Liver (tissue), 9 donors: ENCODE data around the gene CRACR2B. TPM values are rescaled to one million over a fixed set of nuclear protein-coding genes. Genes with fewer than 3 reads are reported as not detected.

Source experiments
- DNase-seq: peaks from one replicate; pipeline ENCODE4 v3.0.0-alpha.2; 2017; ENCODE audit warnings: low spot score
- H3K27ac ChIP-seq, 2 donors: one replicate each; pipeline ENCODE4 v1.7.0; 2013; ENCODE audit warnings: inconsistent platforms in 2 of 2, low read length in 2 of 2, control low read depth in 1 of 2, low read depth in 1 of 2, mild to moderate bottlenecking in 1 of 2
- H3K27me3 ChIP-seq, 4 donors: one replicate each; pipeline versions ENCODE4 v1.6.1 to v1.7.0; 2013; ENCODE audit warnings: low read length in 3 of 4, inconsistent platforms in 1 of 4, mild to moderate bottlenecking in 1 of 4, moderate library complexity in 1 of 4; ENCODE audit not compliant: control insufficient read depth in 4 of 4, insufficient read depth in 4 of 4
- H3K36me3 ChIP-seq, 4 donors: one replicate each; pipeline versions ENCODE4 v1.6.1 to v1.7.0; 2013; ENCODE audit warnings: low read length in 3 of 4, mild to moderate bottlenecking in 3 of 4, low read depth in 1 of 4, moderate library complexity in 1 of 4; ENCODE audit not compliant: control insufficient read depth in 4 of 4, insufficient read depth in 3 of 4
- H3K4me1 ChIP-seq, 4 donors: one replicate each; pipeline versions ENCODE4 v1.6.1 to v1.7.0; 2013; ENCODE audit warnings: low read length in 3 of 4, mild to moderate bottlenecking in 3 of 4, moderate library complexity in 1 of 4; ENCODE audit not compliant: control insufficient read depth in 4 of 4, insufficient read depth in 4 of 4
- H3K4me3 ChIP-seq, 3 donors: one replicate each; pipeline versions ENCODE4 v1.6.1 to v1.7.0; 2013; ENCODE audit warnings: low read length in 3 of 3, control low read depth in 1 of 3, low read depth in 1 of 3, mild to moderate bottlenecking in 1 of 3
- H3K9ac ChIP-seq, 2 donors: one replicate each; pipeline ENCODE4 v1.7.0; 2013; ENCODE audit warnings: low read length in 2 of 2, mild to moderate bottlenecking in 2 of 2, moderate library complexity in 2 of 2, control low read depth in 1 of 2, low read depth in 1 of 2
- H3K9me3 ChIP-seq, 4 donors: one replicate each; pipeline versions ENCODE4 v1.6.1 to v1.7.0; 2013; ENCODE audit warnings: low read length in 3 of 4; ENCODE audit not compliant: control insufficient read depth in 4 of 4
- CTCF ChIP-seq: fragments of 150-350 bp; IDR thresholded peaks from 2 replicates; pipeline ENCODE4 v1.5.1; 2017; ENCODE audit warnings: improper control_type of control experiment, low read depth, low read length; ENCODE audit not compliant: missing input control
- EGR1 ChIP-seq, 2 donors: IDR thresholded peaks; 2 replicates each; pipeline ENCODE4 v1.6.1; 2016 to 2018; ENCODE audit warnings: antibody characterized with exemption in 2 of 2, low read depth in 2 of 2
- FOXA1 ChIP-seq: IDR thresholded peaks from 2 replicates; pipeline ENCODE4 v1.6.1; 2016; ENCODE audit warnings: antibody characterized with exemption
- FOXA2 ChIP-seq: IDR thresholded peaks from 2 replicates; pipeline ENCODE4 v1.6.1; 2016; ENCODE audit warnings: antibody characterized with exemption
- GABPA ChIP-seq, 2 donors: IDR thresholded peaks in 1 of 2; conservative IDR thresholded peaks in 1 of 2; 2 replicates each; pipeline ENCODE4 v1.6.1; 2016; ENCODE audit warnings: antibody characterized with exemption in 2 of 2, mild to moderate bottlenecking in 1 of 2, moderate library complexity in 1 of 2
- HNF4A ChIP-seq, 2 donors: conservative IDR thresholded peaks; 2 replicates each; pipeline ENCODE4 v1.6.1; 2016; ENCODE audit warnings: antibody characterized with exemption in 2 of 2, mild to moderate bottlenecking in 2 of 2
- JUND ChIP-seq, 2 donors: IDR thresholded peaks; 2 replicates each; pipeline ENCODE4 v1.6.1; 2016; ENCODE audit warnings: antibody characterized with exemption in 2 of 2
- REST ChIP-seq: IDR thresholded peaks from 2 replicates; pipeline ENCODE4 v1.6.1; 2016; ENCODE audit warnings: antibody characterized with exemption, mild to moderate bottlenecking
- RXRA ChIP-seq, 2 donors: IDR thresholded peaks; 2 replicates each; pipeline ENCODE4 v1.6.1; 2017 to 2018; ENCODE audit warnings: antibody characterized with exemption in 2 of 2, mild to moderate bottlenecking in 1 of 2
- SP1 ChIP-seq: IDR thresholded peaks from 2 replicates; pipeline ENCODE4 v1.6.1; 2018; ENCODE audit warnings: antibody characterized with exemption, mild to moderate bottlenecking
- TAF1 ChIP-seq: conservative IDR thresholded peaks from 2 replicates; pipeline ENCODE4 v1.6.1; 2016; ENCODE audit warnings: antibody characterized with exemption, mild to moderate bottlenecking
- YY1 ChIP-seq: IDR thresholded peaks from 2 replicates; pipeline ENCODE4 v1.6.1; 2016; ENCODE audit warnings: antibody characterized with exemption, mild to moderate bottlenecking
- WGBS: extraction: QIAGEN DNeasy Blood & Tissue Kit; methylation state at CpG from one replicate; pipeline ENCODE4 v1.1.7; 2013; 5-methylcytosine and 5-hydroxymethylcytosine counted together
- polyA plus RNA-seq, 2 donors: library from polyadenylated mRNA; stranded (reverse) in 1 of 2; unstranded in 1 of 2; fragments of 200-250 nt in 1 of 2; fragments of >200 nt in 1 of 2; fragmentation: Nextera tagmentation in 1 of 2; extraction: Ambion mirVana in 1 of 2; gene quantifications; one replicate each; pipeline versions ENCODE4 v1.2.1 to v1.2.3, GENCODE V29; 2013 to 2015
- total RNA-seq, 2 donors: library from RNA; depleted of rRNA; stranded (reverse); fragments of >200 nt; gene quantifications; one replicate each; pipeline ENCODE4 v1.2.3, GENCODE V29; 2014
- TF ChIP-seq, protein P1 (sequence below): IDR thresholded peaks from 2 replicates; pipeline ENCODE4 v1.6.1; 2016; ENCODE audit warnings: antibody characterized with exemption
- TF ChIP-seq, protein P2 (sequence below): IDR thresholded peaks from 2 replicates; pipeline ENCODE4 v1.6.1; 2016; ENCODE audit warnings: antibody characterized with exemption
- donor health status: healthy.
- donor health status: healthy.
- donor health status: healthy.
- donor health status: healthy.
- donor health status: healthy.

The CRACR2B gene
- total and polyA plus RNA-seq, 4 donors = 0.14 to 2.9 (median 2.2) TPM

GRCh38 chr11:819129-819931, 8.4 kb upstream of the CRACR2B start:
- Histone ChIP-seq H3K27me3 (no peaks in the 10 kb centered on the region), H3K4me3 (peak overlapping the region; percentile 52 to 99 (median 98)), H3K9ac (peak overlapping the region in 1 of 2 donors; percentile 60), H3K36me3 (peaks cover 0 to 13% (median 2%) of the 10 kb centered on the region in 4 donors), H3K27ac (peak overlapping the region; percentile 87 to 95), H3K9me3 (no peaks in the 10 kb centered on the region), H3K4me1 (peaks cover 22 to 46% (median 34%) of the 10 kb centered on the region in 4 donors)
- under 1% methylated on average over 96 of the region's 96 CpGs for WGBS
- TF ChIP-seq HNF4A (conservative IDR thresholded peaks at IDR 0.05) (no peak), SP1 (peak; percentile 0), FOXA1 (no peak), REST (no peak), CTCF (peak; percentile 18), JUND (IDR thresholded peaks at IDR 0.05) (no peak), YY1 (no peak), RXRA (IDR thresholded peaks at IDR 0.05) (no peak)
- TF ChIP-seq, protein P1, sequence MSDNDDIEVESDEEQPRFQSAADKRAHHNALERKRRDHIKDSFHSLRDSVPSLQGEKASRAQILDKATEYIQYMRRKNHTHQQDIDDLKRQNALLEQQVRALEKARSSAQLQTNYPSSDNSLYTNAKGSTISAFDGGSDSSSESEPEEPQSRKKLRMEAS = no peak
- TF ChIP-seq, protein P2, sequence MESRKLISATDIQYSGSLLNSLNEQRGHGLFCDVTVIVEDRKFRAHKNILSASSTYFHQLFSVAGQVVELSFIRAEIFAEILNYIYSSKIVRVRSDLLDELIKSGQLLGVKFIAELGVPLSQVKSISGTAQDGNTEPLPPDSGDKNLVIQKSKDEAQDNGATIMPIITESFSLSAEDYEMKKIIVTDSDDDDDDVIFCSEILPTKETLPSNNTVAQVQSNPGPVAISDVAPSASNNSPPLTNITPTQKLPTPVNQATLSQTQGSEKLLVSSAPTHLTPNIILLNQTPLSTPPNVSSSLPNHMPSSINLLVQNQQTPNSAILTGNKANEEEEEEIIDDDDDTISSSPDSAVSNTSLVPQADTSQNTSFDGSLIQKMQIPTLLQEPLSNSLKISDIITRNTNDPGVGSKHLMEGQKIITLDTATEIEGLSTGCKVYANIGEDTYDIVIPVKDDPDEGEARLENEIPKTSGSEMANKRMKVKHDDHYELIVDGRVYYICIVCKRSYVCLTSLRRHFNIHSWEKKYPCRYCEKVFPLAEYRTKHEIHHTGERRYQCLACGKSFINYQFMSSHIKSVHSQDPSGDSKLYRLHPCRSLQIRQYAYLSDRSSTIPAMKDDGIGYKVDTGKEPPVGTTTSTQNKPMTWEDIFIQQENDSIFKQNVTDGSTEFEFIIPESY = no peak
- DNase-seq = peak; percentile 95

DNA sequence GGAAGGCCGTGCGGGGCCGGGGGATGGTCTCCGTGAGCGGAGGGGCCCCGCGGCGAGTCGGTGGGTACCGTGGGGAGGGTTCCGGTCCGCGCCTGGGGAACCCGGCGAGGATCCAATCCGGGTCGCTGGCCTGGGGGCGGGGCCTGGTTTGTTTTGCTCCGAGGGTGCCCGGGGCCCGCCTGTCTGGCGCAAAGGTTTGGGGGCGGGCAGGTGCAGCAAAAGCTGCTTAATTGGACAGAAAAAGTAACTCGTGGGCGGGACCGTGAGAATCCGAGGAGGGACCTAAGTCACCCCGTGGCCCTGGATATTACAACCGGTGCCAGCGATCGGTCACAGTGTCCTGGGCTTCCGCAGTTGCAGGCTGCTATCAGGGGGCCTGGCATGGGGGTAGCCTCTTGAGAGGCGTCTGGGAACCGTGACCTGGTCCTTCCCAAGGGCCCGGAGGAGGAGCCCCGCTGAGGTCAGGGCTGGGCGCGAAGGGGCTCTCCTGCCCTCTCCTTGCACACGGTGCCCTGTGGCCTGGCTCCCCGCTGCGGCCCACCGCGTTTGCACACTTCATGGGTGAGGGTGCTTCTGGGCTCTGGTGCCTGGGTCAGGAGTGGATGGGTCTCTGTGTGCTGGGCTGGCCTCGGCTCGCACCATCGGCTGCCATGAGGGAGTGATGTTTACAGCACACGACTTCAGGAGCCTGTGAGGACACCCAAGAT, 7.6 kb upstream of the CRACR2B start:
- DNase-seq = peak; percentile 90
- Histone ChIP-seq H3K4me3 (peak overlapping the region; percentile 92 to 99 (median 98)), H3K36me3 (peaks cover 0 to 18% (median 3%) of the 10 kb centered on the region in 4 donors), H3K4me1 (peaks cover 30 to 54% (median 42%) of the 10 kb centered on the region in 4 donors), H3K9me3 (no peaks in the 10 kb centered on the region), H3K27ac (peak overlapping the region; percentile 87 to 95), H3K9ac (peak overlapping the region; percentile 62 to 85), H3K27me3 (no peaks in the 10 kb centered on the region)
- WGBS = 1% methylated on average over 47 of the region's 47 CpGs
- TF ChIP-seq FOXA2 (no peak), EGR1 (IDR thresholded peaks at IDR 0.05; ENCODE audit: low read depth in 2 of 2) (peak; percentile 20 to 44), RXRA (IDR thresholded peaks at IDR 0.05) (peak in 1 of 2 donors; percentile 65), REST (peak; percentile 53), HNF4A (conservative IDR thresholded peaks at IDR 0.05) (peak; percentile 42 to 66), YY1 (no peak), GABPA (IDR thresholded peaks at IDR 0.05 in 1 of 2, conservative IDR thresholded peaks at IDR 0.05 in 1 of 2) (peak in 1 of 2 donors; percentile 34), JUND (IDR thresholded peaks at IDR 0.05) (no peak), TAF1 (peak; percentile 81), FOXA1 (no peak)
- TF ChIP-seq, protein P1 = no peak
